ENCODE results near the gene LRRTM3. TPM values are rescaled to one million over a fixed set of nuclear protein-coding genes. Genes with fewer than 3 reads are reported as not detected.

Gene LRRTM3
- total RNA-seq, 1 donor from 2014 or later: not detected

GRCh38 chr10:67049988-67050387, 124.2 kb downstream of the LRRTM3 start:
- H3K27me3 ChIP-seq (ENCODE audit: control insufficient read depth, insufficient read depth, low read length): no peaks in the 10 kb centered on the region
- no peak for TF ChIP-seq CTCF (IDR thresholded peaks at IDR 0.05; ENCODE audit: insufficient read depth, low read length, poor library complexity, severe bottlenecking)

GRCh38 chr10:67050415-67050814, 124.6 kb downstream of the LRRTM3 start:
- Histone ChIP-seq H3K27me3 (ENCODE audit: control insufficient read depth, insufficient read depth, low read length) (no peaks in the 10 kb centered on the region), H3K4me3 (ENCODE audit: low read depth, low read length) (no peak overlapping the region), H3K36me3 (ENCODE audit: control insufficient read depth, insufficient read depth, low read length) (no peaks in the 10 kb centered on the region)
- TF ChIP-seq CTCF (IDR thresholded peaks at IDR 0.05; ENCODE audit: insufficient read depth, low read length, poor library complexity, severe bottlenecking): no peak
- DNase-seq (ENCODE audit: low read depth): no peak

More at GRCh38 chr10:67049988-67050387, 124.2 kb downstream of the LRRTM3 start:
- Histone ChIP-seq H3K36me3 (ENCODE audit: control insufficient read depth, insufficient read depth, low read length) (no peaks in the 10 kb centered on the region), H3K4me3 (ENCODE audit: low read depth, low read length) (no peak overlapping the region)
- DNase-seq (ENCODE audit: low read depth): no peak

GRCh38 chr10:67072654-67073053, 146.8 kb downstream of the LRRTM3 start:
- no peak overlapping the region for H3K4me3 ChIP-seq (ENCODE audit: low read depth, low read length)
- TF ChIP-seq CTCF (IDR thresholded peaks at IDR 0.05; ENCODE audit: insufficient read depth, low read length, poor library complexity, severe bottlenecking): no peak
- no peak for DNase-seq (ENCODE audit: low read depth)
- H3K36me3 ChIP-seq (ENCODE audit: control insufficient read depth, insufficient read depth, low read length): no peaks in the 10 kb centered on the region
- no peaks in the 10 kb centered on the region for H3K27me3 ChIP-seq (ENCODE audit: control insufficient read depth, insufficient read depth, low read length)

GRCh38 chr10:67075491-67075971, 149.7 kb downstream of the LRRTM3 start:
- TF ChIP-seq CTCF (IDR thresholded peaks at IDR 0.05; ENCODE audit: insufficient read depth, low read length, poor library complexity, severe bottlenecking): no peak
- Histone ChIP-seq H3K4me3 (ENCODE audit: low read depth, low read length) (no peak overlapping the region), H3K36me3 (ENCODE audit: control insufficient read depth, insufficient read depth, low read length) (no peaks in the 10 kb centered on the region), H3K27me3 (ENCODE audit: control insufficient read depth, insufficient read depth, low read length) (no peaks in the 10 kb centered on the region)
- DNase-seq (ENCODE audit: low read depth): no peak

GRCh38 chr10:67076144-67076543, 150.3 kb downstream of the LRRTM3 start:
- DNase-seq (ENCODE audit: low read depth): no peak
- no peak for TF ChIP-seq CTCF (IDR thresholded peaks at IDR 0.05; ENCODE audit: insufficient read depth, low read length, poor library complexity, severe bottlenecking)
- H3K27me3 ChIP-seq (ENCODE audit: control insufficient read depth, insufficient read depth, low read length): no peaks in the 10 kb centered on the region
- no peaks in the 10 kb centered on the region for H3K36me3 ChIP-seq (ENCODE audit: control insufficient read depth, insufficient read depth, low read length)
- H3K4me3 ChIP-seq (ENCODE audit: low read depth, low read length): no peak overlapping the region

GRCh38 chr10:67077376-67077775, 151.5 kb downstream of the LRRTM3 start:
- no peak overlapping the region for H3K4me3 ChIP-seq (ENCODE audit: low read depth, low read length)
- no peak for TF ChIP-seq CTCF (IDR thresholded peaks at IDR 0.05; ENCODE audit: insufficient read depth, low read length, poor library complexity, severe bottlenecking)
- no peaks in the 10 kb centered on the region for H3K36me3 ChIP-seq (ENCODE audit: control insufficient read depth, insufficient read depth, low read length)
- H3K27me3 ChIP-seq (ENCODE audit: control insufficient read depth, insufficient read depth, low read length): no peaks in the 10 kb centered on the region
- DNase-seq (ENCODE audit: low read depth): no peak
